Testis (tissue), 3 donors: ENCODE data around the gene TFF1. TPM values are rescaled to one million over a fixed set of nuclear protein-coding genes. Genes with fewer than 3 reads are reported as not detected.
A peak's percentile ranks its signal among the peaks of the same experiment; 100 is the strongest.

Experiments used
- DNase-seq: peaks from one replicate; pipeline ENCODE4 v3.0.0-alpha.2; 2019
- H3K27ac ChIP-seq, 2 donors: fragments of 200-600 bp; sonication (generic); one replicate each; pipeline ENCODE4 v1.5.1; 2019
- H3K27me3 ChIP-seq: fragments of 200-600 bp; sonication (generic); one replicate; pipeline ENCODE4 v1.5.1; 2019
- H3K36me3 ChIP-seq: fragments of 200-600 bp; sonication (generic); one replicate; pipeline ENCODE4 v1.5.1; 2017; ENCODE audit warnings: low read depth; ENCODE audit errors: missing control alignments
- H3K4me1 ChIP-seq: fragments of 200-600 bp; sonication (generic); one replicate; pipeline ENCODE4 v1.5.1; 2019
- H3K4me3 ChIP-seq, 2 donors: fragments of 200-600 bp; sonication (generic); one replicate each; pipeline ENCODE4 v1.5.1; 2017 to 2019
- H3K9me3 ChIP-seq: fragments of 200-600 bp; sonication (generic); one replicate; pipeline ENCODE4 v1.5.1; 2017
- POLR2A ChIP-seq: fragments of 450-650 bp; IDR thresholded peaks from one replicate; pipeline ENCODE4 v1.6.1; 2017; ENCODE audit warnings: antibody characterized with exemption, mild to moderate bottlenecking, moderate library complexity
- WGBS, 2 donors: methylation state at CpG; one replicate each; pipeline ENCODE4 v1.1.5; 2018; 5-methylcytosine and 5-hydroxymethylcytosine counted together
- intact Hi-C: fragments of 100-400 bp; cut with DNase I; formaldehyde crosslinking; loops from one replicate; pipeline ENCODE4 v1.15.1; 2023; ENCODE audit warnings: low total_unique reads
- polyA plus RNA-seq: library from polyadenylated mRNA; stranded (reverse); fragments of 350-450 nt; fragmentation: Illumina TruSeq; extraction: RNeasy Lipid Tissue Mini Kit (QIAGEN cat#74804); gene quantifications from one replicate; pipeline ENCODE4 v1.2.3, GENCODE V29; 2014; ENCODE audit warnings: low read depth, low replicate concordance; ENCODE audit not compliant: insufficient read depth
- total RNA-seq, 2 donors: library from RNA; depleted of rRNA; stranded (reverse); fragments of >200 nt; gene quantifications; one replicate each; pipeline ENCODE4 v1.2.3, GENCODE V29; 2016
- TF ChIP-seq, protein P1 (sequence below), 3 experiments: fragments of 450-650 bp in 2 of 3; fragments of 200-600 bp in 1 of 3; sonication (generic) in 1 of 3; IDR thresholded peaks; one replicate each; pipeline ENCODE4 v1.5.1; 2016 to 2019; ENCODE audit warnings: antibody characterized with exemption in 3 of 3, mild to moderate bottlenecking in 2 of 3, moderate library complexity in 1 of 3

The TFF1 gene
- total and polyA plus RNA-seq, 3 donors from 2014 or later, result not detected

DNA sequence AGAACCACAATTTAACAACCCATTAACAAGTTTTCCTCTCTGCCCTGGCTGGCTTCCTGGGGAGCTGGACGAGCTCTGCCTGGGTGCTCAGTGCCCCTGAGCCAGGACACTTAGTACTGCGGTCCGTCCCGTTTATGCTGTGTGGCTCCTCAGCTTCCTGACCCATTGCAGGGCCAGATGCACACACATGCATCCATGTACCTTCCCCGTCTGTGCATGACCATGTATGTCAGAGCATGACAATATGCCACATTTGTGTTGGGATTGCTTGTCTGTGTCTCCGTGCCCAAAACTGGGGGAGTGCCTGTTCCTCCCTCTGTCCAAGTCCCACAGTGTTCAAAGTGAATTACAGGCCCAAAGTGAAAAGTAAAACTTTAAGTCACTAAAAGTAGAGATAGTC, 41.4 kb downstream of the TFF1 start:
- no peak overlapping the region for H3K4me3 ChIP-seq
- WGBS, 2 donors, result 84 to 90% methylated on average over 6 of the region's 6 CpGs
- H3K27me3 ChIP-seq, result no peaks in the 10 kb centered on the region
- H3K9me3 ChIP-seq, result no peaks in the 10 kb centered on the region
- no peaks in the 10 kb centered on the region for H3K4me1 ChIP-seq
- no peaks in the 10 kb centered on the region for H3K36me3 ChIP-seq
- intact Hi-C loops, result no loop called here
- TF ChIP-seq, protein P1, sequence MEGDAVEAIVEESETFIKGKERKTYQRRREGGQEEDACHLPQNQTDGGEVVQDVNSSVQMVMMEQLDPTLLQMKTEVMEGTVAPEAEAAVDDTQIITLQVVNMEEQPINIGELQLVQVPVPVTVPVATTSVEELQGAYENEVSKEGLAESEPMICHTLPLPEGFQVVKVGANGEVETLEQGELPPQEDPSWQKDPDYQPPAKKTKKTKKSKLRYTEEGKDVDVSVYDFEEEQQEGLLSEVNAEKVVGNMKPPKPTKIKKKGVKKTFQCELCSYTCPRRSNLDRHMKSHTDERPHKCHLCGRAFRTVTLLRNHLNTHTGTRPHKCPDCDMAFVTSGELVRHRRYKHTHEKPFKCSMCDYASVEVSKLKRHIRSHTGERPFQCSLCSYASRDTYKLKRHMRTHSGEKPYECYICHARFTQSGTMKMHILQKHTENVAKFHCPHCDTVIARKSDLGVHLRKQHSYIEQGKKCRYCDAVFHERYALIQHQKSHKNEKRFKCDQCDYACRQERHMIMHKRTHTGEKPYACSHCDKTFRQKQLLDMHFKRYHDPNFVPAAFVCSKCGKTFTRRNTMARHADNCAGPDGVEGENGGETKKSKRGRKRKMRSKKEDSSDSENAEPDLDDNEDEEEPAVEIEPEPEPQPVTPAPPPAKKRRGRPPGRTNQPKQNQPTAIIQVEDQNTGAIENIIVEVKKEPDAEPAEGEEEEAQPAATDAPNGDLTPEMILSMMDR (IDR thresholded peaks at IDR 0.05), result no peak
- DNase-seq, result peak; percentile 5
- no peak overlapping the region for H3K27ac ChIP-seq

DNA sequence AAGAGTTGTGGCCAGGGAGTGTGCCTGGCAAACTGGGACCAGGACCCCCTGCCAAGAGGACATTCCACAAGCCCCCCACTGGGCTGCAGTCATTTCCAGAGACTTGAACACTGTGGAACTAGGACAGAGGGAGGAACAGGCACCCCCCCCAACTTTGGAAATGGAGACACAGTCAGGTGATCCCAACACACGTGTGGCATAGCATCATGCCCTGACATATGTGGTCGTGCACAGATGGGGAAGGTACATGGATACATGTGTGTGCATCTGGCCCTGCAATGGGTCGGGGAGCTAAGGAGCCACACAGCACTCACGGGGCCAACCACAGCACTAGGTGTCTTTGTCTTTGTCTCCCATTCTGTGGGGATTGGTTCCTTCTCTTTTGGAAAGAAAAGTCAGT, 44.5 kb downstream of the TFF1 start:
- TF ChIP-seq POLR2A, result no peak
- H3K4me3 ChIP-seq, result no peak overlapping the region
- no peaks in the 10 kb centered on the region for H3K27me3 ChIP-seq
- H3K27ac ChIP-seq, result no peak overlapping the region
- no peaks in the 10 kb centered on the region for H3K9me3 ChIP-seq
- 87 to 88% methylated on average over 4 of the region's 4 CpGs for WGBS, 2 donors
- DNase-seq, result no peak
- no peaks in the 10 kb centered on the region for H3K36me3 ChIP-seq
- H3K4me1 ChIP-seq, result no peaks in the 10 kb centered on the region
- intact Hi-C loops, result no loop called here

DNA sequence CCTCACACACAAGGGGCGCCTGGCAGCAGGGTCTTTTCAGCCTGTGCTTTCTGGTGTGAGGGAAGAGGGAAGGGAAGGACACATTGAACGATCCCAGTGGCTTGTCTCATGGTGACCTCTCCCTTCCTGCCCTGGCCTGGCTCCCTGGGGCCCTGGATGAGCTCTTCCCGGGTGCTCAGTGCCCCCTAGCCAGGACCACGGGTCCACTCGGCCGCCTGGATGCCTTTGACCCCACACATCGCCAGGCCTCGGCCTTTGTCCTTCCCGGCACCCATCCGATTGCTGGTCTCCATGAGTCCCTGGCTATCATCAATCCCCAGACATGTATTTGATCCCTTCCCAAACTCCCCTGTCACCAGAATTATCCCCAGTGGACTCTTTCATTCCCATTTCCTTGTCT, 45.1 kb downstream of the TFF1 start:
- TF ChIP-seq, protein P1 (IDR thresholded peaks at IDR 0.05), result no peak
- no peak for TF ChIP-seq POLR2A
- Histone ChIP-seq H3K36me3 (no peaks in the 10 kb centered on the region), H3K4me3 (no peak overlapping the region), H3K4me1 (no peaks in the 10 kb centered on the region), H3K27me3 (no peaks in the 10 kb centered on the region), H3K27ac (no peak overlapping the region), H3K9me3 (no peaks in the 10 kb centered on the region)
- intact Hi-C loops, result no loop called here
- no peak for DNase-seq
- 90 to 91% methylated on average over 10 of the region's 10 CpGs for WGBS, 2 donors

DNA sequence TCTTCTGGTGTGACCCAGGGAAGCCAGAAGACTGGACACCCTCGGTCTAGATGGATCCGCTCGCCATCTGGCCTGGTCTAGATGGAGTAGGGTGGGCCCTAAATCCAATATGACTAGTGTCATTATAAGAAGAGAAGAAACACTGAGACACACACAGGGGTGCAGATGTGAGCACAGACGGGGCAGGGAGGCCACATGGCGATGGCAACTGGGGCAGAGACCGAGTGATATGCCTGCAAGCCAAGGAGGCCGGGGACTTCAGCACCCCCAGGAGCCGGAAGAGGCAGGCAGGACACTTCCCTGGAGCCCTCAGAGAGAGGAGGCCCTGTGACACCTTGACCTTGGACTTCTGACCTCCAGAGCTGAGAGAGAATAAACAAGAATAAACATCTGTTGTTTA, 45.5 kb downstream of the TFF1 start:
- intact Hi-C loops, result no loop called here
- Histone ChIP-seq H3K4me1 (no peaks in the 10 kb centered on the region), H3K27ac (no peak overlapping the region), H3K27me3 (no peaks in the 10 kb centered on the region), H3K9me3 (no peaks in the 10 kb centered on the region), H3K4me3 (no peak overlapping the region), H3K36me3 (no peaks in the 10 kb centered on the region)
- DNase-seq, result no peak
- TF ChIP-seq, protein P1 (IDR thresholded peaks at IDR 0.05), result no peak
- no peak for TF ChIP-seq POLR2A
- WGBS, 2 donors, result 82 to 95% methylated on average over 8 of the region's 8 CpGs

DNA sequence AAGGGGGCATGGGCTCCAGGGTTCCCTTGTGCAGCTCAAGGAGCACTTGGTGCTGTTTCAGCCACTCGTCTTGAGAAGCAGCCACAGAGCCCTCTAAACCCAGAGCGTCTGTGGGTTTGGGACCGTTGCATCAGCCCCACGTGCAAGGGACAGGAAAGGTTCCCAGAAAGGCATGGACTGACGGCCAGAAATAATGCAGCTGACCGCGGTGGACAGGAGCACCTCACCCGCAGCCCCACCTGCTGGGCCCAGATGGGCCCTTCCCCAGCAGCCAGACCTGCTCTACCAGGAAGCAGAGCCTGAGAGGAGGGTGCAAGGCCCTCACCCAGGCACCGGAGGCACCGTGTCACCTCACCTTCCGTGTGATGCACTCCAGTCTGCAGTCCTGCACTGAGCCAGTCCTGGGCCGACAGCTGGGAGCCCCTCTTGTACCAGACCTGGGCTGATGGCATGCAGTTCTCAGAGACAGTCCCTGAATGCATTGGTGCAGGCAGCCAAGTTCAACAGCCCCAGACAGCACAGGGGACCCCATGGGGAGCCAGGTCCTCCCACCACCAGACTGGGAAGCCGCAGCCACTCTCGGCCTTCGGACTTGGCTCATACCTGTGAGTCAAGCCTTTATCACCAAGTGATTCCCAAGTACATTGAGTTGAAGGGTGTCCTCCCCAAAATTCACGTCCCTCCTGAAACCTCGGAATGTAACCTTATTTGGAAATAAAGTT, 46.3 kb downstream of the TFF1 start:
- intact Hi-C loops, result no loop called here
- 90 to 93% methylated on average over 8 to 17 of the region's 17 CpGs for WGBS, 2 donors
- TF ChIP-seq, protein P1 (IDR thresholded peaks at IDR 0.05), result no peak
- TF ChIP-seq POLR2A, result no peak
- DNase-seq, result no peak
- Histone ChIP-seq H3K36me3 (no peaks in the 10 kb centered on the region), H3K4me1 (no peaks in the 10 kb centered on the region), H3K9me3 (no peaks in the 10 kb centered on the region), H3K27ac (no peak overlapping the region), H3K4me3 (no peak overlapping the region), H3K27me3 (no peaks in the 10 kb centered on the region)
